Hepatocyte (in vitro differentiated cells): ENCODE data around the gene NKX2-2. TPM values are rescaled to one million over a fixed set of nuclear protein-coding genes. Genes with fewer than 3 reads are reported as not detected.

ENCODE experiments used
- DNase-seq: peaks from one replicate; pipeline ENCODE4 v3.0.0-alpha.2; 2016; ENCODE audit warnings: low spot score
- H2AFZ ChIP-seq: fragments of 200-600 bp; sonication (generic); 2 replicates; pipeline ENCODE4 v1.6.0; 2016; ENCODE audit warnings: antibody characterized with exemption, mild to moderate bottlenecking
- H3K27ac ChIP-seq: fragments of 200-600 bp; sonication (generic); 2 replicates; pipeline ENCODE4 v1.5.1; 2016; ENCODE audit warnings: mild to moderate bottlenecking
- H3K27me3 ChIP-seq: fragments of 200-600 bp; sonication (generic); 2 replicates; pipeline ENCODE4 v1.6.1; 2016
- H3K36me3 ChIP-seq: fragments of 200-600 bp; sonication (generic); replicated peaks from 2 replicates; pipeline ENCODE4 v1.5.1; 2016; ENCODE audit warnings: low read depth; ENCODE audit not compliant: insufficient read depth
- H3K4me1 ChIP-seq: fragments of 200-600 bp; sonication (generic); 2 replicates; pipeline ENCODE4 v1.5.1; 2016; ENCODE audit warnings: mild to moderate bottlenecking, moderate library complexity; ENCODE audit not compliant: insufficient read depth
- H3K4me2 ChIP-seq: fragments of 200-600 bp; sonication (generic); 2 replicates; pipeline ENCODE4 v1.6.0; 2016
- H3K4me3 ChIP-seq: fragments of 200-600 bp; sonication (generic); 2 replicates; pipeline ENCODE4 v1.5.1; 2016; ENCODE audit warnings: mild to moderate bottlenecking
- H3K79me2 ChIP-seq: fragments of 200-600 bp; sonication (generic); 2 replicates; pipeline ENCODE4 v1.6.0; 2017; ENCODE audit warnings: mild to moderate bottlenecking
- H3K9me2 ChIP-seq: fragments of 200-600 bp; sonication (generic); replicated peaks from 2 replicates; pipeline ENCODE4 v1.6.0; 2017; ENCODE audit warnings: mild to moderate bottlenecking; ENCODE audit not compliant: insufficient read depth
- H3K9me3 ChIP-seq: fragments of 200-600 bp; sonication (generic); 2 replicates; pipeline ENCODE4 v1.5.1; 2016; ENCODE audit warnings: low read depth, mild to moderate bottlenecking
- H4K20me1 ChIP-seq: fragments of 200-600 bp; sonication (generic); 2 replicates; pipeline ENCODE4 v1.6.0; 2016; ENCODE audit warnings: mild to moderate bottlenecking; ENCODE audit not compliant: insufficient read depth, poor library complexity, severe bottlenecking
- EZH2 ChIP-seq: fragments of 200-600 bp; sonication (generic); IDR thresholded peaks from 2 replicates; pipeline ENCODE4 v1.6.1; 2016; ENCODE audit warnings: antibody characterized with exemption, mild to moderate bottlenecking, borderline replicate concordance
- EZH2phosphoT487 ChIP-seq: fragments of 200-600 bp; sonication (generic); IDR thresholded peaks from one replicate; pipeline ENCODE4 v1.6.1; 2018; ENCODE audit warnings: antibody characterized with exemption, mild to moderate bottlenecking, low read depth, moderate library complexity; ENCODE audit not compliant: unreplicated experiment, severe bottlenecking
- WGBS: methylation state at CpG from one replicate; pipeline ENCODE4 v1.1.6; 2016; ENCODE audit warnings: low lambda C conversion rate; ENCODE audit errors: missing lambda C conversion rate; 5-methylcytosine and 5-hydroxymethylcytosine counted together
- polyA plus RNA-seq: library from polyadenylated mRNA; unstranded; fragments of >200 nt; fragmentation: Nextera tagmentation; extraction: Ambion mirVana; gene quantifications from 2 replicates; pipeline ENCODE4 v1.2.1, GENCODE V29; 2016
- total RNA-seq: library from RNA; depleted of rRNA; stranded (reverse); fragments of >200 nt; gene quantifications from 2 replicates; pipeline ENCODE4 v1.2.3, GENCODE V29; 2014
- TF ChIP-seq, protein P1 (sequence below): fragments of 200-600 bp; sonication (generic); IDR thresholded peaks from 2 replicates; pipeline ENCODE4 v1.5.1; 2016; ENCODE audit warnings: antibody characterized with exemption, mild to moderate bottlenecking; ENCODE audit not compliant: poor library complexity

The NKX2-2 gene
- total and polyA plus RNA-seq, 2 experiments from 2014 or later: 0.33 TPM; not detected in 1

DNA sequence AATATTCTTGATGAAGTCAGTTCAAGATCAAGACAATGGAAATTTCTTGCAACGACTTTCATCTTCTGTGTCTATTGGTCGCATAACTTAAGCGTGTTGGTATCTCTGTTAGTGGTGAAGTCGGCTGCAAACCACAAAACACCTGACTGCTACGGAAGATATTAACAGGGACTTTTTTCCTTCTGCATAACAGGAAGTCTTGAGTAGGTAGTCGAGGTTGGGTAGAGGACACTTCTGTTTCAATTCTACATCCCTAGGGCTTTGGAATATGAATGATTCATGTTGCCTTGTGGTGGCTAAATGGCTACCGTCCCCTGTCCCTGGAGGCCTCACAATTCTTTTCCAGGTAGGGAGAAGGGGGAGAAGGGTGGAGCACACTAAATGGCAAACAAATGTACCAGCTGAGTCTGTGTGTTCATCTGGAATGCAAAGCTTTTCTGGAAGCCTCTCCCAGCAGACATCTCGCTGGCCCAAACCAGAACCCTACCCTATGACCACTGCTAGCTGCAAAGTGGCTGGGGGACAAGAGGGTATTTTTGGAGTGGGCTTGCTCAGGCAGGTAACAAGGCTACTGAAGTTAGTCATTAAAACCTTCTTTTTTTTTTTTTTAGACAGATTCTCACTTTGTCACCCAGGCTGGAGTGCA is 34.6 kb upstream of the NKX2-2 start:
- no peaks in the 10 kb centered on the region for H3K27me3 ChIP-seq
- no peaks in the 10 kb centered on the region for H3K9me2 ChIP-seq
- H3K4me1 ChIP-seq: no peaks in the 10 kb centered on the region
- H3K4me2 ChIP-seq: no peak overlapping the region
- H3K79me2 ChIP-seq: no peaks in the 10 kb centered on the region
- WGBS: 89% methylated on average over 8 of the region's 8 CpGs
- no peak overlapping the region for H3K4me3 ChIP-seq
- no peaks in the 10 kb centered on the region for H3K36me3 ChIP-seq
- TF ChIP-seq EZH2: no peak
- TF ChIP-seq, protein P1, sequence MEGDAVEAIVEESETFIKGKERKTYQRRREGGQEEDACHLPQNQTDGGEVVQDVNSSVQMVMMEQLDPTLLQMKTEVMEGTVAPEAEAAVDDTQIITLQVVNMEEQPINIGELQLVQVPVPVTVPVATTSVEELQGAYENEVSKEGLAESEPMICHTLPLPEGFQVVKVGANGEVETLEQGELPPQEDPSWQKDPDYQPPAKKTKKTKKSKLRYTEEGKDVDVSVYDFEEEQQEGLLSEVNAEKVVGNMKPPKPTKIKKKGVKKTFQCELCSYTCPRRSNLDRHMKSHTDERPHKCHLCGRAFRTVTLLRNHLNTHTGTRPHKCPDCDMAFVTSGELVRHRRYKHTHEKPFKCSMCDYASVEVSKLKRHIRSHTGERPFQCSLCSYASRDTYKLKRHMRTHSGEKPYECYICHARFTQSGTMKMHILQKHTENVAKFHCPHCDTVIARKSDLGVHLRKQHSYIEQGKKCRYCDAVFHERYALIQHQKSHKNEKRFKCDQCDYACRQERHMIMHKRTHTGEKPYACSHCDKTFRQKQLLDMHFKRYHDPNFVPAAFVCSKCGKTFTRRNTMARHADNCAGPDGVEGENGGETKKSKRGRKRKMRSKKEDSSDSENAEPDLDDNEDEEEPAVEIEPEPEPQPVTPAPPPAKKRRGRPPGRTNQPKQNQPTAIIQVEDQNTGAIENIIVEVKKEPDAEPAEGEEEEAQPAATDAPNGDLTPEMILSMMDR: no peak
- no peak for TF ChIP-seq EZH2phosphoT487
- no peak for DNase-seq
- H4K20me1 ChIP-seq: no peaks in the 10 kb centered on the region
- H2AFZ ChIP-seq: no peak overlapping the region
- no peak overlapping the region for H3K27ac ChIP-seq
- no peaks in the 10 kb centered on the region for H3K9me3 ChIP-seq

GRCh38 chr20:21546355-21546754 is 32.5 kb upstream of the NKX2-2 start:
- H3K9me2 ChIP-seq: no peaks in the 10 kb centered on the region
- no peaks in the 10 kb centered on the region for H4K20me1 ChIP-seq
- no peak for TF ChIP-seq EZH2
- TF ChIP-seq, protein P1: no peak
- TF ChIP-seq EZH2phosphoT487: no peak
- no peak overlapping the region for H3K27ac ChIP-seq
- no peaks in the 10 kb centered on the region for H3K9me3 ChIP-seq
- no peaks in the 10 kb centered on the region for H3K36me3 ChIP-seq
- H2AFZ ChIP-seq: no peak overlapping the region
- no peaks in the 10 kb centered on the region for H3K79me2 ChIP-seq
- 57% methylated on average over 4 of the region's 4 CpGs for WGBS
- no peak overlapping the region for H3K4me3 ChIP-seq
- H3K27me3 ChIP-seq: no peaks in the 10 kb centered on the region
- no peaks in the 10 kb centered on the region for H3K4me1 ChIP-seq
- H3K4me2 ChIP-seq: no peak overlapping the region
- DNase-seq: no peak

DNA sequence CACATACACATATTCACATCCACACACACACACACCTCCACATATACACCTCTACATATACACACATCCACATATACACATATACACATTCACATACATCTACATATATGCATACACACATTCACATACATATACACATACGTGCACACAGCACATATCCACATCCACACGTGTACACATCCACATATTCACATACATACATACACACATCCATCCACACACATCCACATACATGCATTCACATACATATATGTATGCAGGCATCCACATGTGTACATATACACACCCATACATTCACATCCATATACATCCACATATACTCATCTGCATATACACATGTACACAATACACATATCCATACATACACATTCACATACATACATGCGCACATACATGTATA is 25.6 kb upstream of the NKX2-2 start:
- Histone ChIP-seq H3K27me3 (peaks cover 9% of the 10 kb centered on the region), H3K27ac (no peak overlapping the region), H4K20me1 (no peaks in the 10 kb centered on the region), H3K79me2 (no peaks in the 10 kb centered on the region), H2AFZ (no peak overlapping the region), H3K4me3 (no peak overlapping the region), H3K4me1 (no peaks in the 10 kb centered on the region), H3K9me3 (no peaks in the 10 kb centered on the region), H3K4me2 (no peak overlapping the region), H3K9me2 (no peaks in the 10 kb centered on the region), H3K36me3 (no peaks in the 10 kb centered on the region)
- 86% methylated on average over 3 of the region's 3 CpGs for WGBS
- no peak for TF ChIP-seq EZH2phosphoT487
- TF ChIP-seq, protein P1: no peak
- no peak for TF ChIP-seq EZH2
- DNase-seq: no peak
